ENCODE data around the gene FKBP3. TPM values are rescaled to one million over a fixed set of nuclear protein-coding genes. Genes with fewer than 3 reads are reported as not detected.
A peak's percentile ranks its signal among the peaks of the same experiment; 100 is the strongest.
"Not testable (repeated sequence)": the region's sequence is repeated elsewhere in the genome, so short reads cannot be mapped to it uniquely, and the experiment has no call there.

The FKBP3 gene
- 100 to 1,000 TPM in 3 of 4 donors, 10 to 100 TPM in 1; 86.4 to 153 (median 130) TPM for polyA plus RNA-seq (ENCODE audit: insufficient read length in 4 of 4)

DNA sequence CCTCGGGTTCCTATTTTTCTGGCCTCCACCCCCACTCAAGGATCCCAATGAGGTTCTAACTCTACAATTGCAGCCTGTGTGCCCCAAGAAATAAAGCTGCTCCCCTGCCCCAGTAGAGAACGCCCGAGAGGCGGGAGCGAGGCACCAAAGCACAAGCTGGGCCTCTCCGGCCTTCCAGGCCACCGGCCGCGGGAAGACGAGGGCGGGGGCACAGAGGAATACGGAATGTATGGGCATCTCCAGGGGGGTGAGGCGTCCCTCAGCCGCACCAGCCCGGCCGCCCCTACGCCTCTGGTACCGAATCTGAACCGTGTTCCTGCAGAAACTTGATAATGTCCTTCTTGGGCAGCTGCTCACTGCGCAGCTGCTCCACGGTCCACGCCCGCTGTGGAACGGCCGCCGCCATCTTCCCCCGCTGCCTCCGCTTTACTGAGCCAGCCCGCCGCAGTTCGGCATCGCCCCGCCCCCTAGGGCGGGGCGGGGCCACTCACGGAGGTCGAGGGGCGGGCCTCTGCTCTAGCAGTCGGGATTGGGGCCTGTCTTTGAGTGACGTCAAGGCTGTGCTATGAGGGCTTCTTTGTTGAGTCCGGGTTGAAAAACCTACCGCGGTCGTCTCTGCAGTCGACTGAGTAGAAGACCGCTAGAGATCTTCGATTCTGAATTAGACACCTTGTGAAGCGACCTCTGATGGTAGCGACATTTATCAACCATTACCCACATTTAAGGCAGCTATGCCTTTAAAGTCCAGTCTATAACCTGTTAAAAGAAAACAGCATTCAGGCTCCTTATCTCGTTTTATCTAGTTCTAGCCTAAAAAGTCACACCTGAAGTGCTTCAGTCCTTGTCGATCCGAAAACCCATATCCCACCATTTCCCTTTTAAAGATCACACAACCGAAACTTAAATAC lies at the start of gene FKBP3:
Gene FKBP3 (minus strand): TSS at position 431 of the 908 bp plus-strand sequence. CDS start 25 bp downstream, at position 406.
- peak; percentile 93 to 97 (median 97) for DNase-seq (ENCODE audit: low read depth in 4 of 4, low spot score in 3 of 4)

DNA sequence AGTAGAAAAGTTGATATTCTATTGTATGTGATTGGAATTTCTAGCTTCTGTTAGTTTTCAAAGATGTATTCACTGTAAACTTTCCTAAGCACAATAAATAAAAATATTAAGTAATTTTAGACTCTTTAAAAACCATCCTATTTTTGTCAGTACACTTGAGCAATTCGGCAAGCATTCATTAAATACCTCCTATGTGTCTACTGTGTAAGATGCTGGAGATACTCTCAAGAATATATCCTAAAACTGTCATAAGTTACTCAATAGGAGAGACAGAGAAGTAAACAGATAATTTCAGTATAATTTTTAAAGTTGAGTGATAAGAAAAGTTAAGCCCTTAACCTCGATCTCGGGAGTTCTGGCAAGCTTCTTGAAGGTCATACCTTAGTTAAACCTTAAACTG lies 47.5 kb upstream of the FKBP3 start:
- no peak for DNase-seq (ENCODE audit: low read depth in 4 of 4, low spot score in 3 of 4)

DNA sequence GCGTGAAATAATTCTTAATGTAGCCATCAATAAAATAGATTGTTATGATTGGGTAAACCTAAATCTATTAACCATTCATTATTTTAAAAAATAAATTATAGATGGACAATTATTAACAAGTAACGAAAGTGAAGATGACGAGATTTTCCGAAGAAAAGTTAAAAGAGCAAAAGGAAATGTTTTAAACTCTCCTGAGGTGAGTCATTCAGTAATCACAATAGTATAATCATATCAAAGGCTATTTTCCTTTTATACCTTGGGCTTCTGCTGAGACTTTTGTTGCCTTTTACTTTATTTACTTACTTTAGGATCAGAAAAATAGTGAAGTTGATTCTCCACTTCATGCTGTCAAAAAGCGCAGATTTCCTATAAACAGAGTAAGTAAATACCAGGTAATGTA lies 47.0 kb upstream of the FKBP3 start:
- no peak for DNase-seq (ENCODE audit: low read depth in 4 of 4, low spot score in 3 of 4)

DNA sequence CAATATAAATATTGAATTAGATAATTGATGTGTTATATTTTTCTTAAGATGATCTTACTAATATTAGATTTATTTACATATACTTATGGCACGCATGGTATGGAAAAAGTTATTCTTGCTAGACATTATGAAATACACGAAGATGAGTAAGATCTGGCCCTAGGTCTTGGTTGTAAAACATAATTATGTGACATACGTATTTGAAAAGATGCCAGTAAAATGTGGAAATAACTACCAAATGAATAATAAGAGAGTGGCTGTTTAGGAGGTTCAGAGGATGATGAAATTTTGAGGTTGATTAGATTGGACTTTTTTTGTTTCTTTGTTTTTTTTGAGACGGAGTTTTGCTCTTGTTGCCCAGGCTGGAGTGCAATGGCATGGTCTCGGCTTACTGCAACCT lies 42.8 kb upstream of the FKBP3 start:
- DNase-seq (ENCODE audit: low read depth in 4 of 4, low spot score in 3 of 4), result no peak

DNA sequence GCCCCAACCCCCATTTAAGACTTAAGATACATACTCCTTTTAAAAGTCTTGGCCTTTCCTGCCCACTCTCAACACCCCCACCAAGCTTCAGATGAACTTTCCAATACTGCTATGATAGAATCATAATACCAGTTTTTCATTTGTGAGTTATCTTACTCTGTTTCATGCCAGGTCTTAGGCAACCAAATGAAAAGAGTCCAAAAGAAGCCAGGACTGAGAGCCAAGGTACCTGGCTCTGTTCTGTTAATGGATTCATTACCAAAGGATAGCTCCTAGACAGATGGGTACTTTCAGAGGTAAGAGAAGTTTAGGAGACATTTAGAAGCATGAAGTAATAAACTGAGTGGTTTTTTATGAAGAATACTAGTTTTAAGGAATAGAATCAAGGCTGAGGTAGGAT lies 35.6 kb upstream of the FKBP3 start:
- no peak for DNase-seq (ENCODE audit: low read depth in 4 of 4, low spot score in 3 of 4)

DNA sequence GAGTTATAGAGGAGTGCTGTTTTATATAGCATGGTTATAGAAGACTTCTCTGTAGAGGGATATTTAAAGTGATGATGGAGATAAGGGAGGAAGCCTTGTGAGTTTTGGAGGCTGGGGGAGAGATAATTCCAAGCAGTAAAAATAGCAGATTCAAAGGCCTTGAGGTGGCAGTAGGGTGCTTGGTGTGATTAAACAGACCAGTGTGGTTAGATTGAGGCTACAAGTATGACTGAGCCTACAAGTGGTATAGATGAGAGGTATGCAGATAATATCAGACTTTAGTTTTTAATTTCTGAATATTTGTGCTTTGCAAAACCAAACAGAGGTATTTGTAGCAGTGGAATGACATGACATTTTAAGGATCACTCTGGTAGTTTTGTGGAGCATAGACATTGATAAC lies 21.8 kb upstream of the FKBP3 start:
- no peak for DNase-seq (ENCODE audit: low read depth in 4 of 4, low spot score in 3 of 4)

DNA sequence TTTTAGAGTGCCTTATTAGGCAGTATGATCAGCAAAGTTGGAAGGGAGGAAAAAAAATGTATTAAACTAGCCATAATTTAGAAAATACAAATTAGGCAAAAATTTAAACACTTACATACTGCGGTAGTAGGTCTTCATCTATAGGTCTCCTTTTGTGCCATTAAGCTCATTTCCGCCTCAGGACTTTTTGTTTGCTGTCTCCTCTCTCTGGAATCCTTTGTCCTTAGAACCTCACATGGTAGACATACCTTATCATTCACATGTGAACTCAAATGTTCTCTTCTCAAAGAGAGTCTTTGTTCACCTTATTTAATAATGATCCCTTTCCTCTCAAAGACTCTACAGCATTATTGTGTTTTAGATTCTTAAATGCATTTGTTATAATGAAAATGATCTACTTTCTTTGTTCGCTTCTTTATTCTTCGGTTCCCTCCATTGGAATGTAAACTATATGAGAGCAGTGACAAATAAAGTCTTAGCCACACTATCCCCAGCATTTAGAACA lies 16.2 kb upstream of the FKBP3 start:
- no peak for DNase-seq (ENCODE audit: low read depth in 4 of 4, low spot score in 3 of 4)

DNA sequence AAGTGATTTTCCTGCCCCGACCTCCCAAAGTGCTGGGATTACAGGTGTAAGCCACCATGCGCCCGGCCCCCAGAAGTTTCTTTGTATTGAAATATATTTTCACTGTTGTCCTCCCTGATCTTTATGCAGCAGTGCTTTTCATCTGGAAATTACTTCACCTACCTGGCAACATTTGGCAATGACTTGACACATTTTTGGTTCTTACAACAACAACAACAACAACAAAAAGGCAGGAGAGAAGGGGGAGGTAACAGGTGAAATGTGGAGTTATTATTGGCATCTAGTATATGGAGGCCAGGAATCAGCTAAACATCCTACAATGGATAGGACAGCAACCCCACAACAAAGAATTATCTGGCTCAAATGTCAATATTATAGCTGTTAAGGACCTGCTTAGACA lies 15.3 kb upstream of the FKBP3 start:
- no peak for DNase-seq (ENCODE audit: low read depth in 4 of 4, low spot score in 3 of 4)

DNA sequence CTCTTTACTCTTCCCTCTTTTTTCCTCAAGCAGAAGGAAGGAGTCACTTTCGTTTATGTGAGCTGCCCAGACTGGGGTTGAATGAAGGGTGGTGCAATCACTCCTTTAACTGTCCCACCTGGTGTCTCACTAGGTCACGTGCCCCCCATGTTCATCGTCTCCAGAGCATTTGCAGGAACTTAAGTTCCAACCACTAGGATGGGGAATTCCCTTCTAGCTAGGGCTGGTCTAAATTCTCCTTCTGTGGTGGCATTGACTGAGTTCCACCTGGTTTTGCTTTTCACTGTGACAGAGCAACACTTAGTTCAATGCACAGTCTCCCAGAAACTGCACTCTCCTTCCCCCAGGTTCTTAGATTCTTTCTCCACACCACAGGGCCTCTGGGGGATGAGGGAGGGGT lies 10.9 kb upstream of the FKBP3 start:
- DNase-seq (ENCODE audit: low read depth in 4 of 4, low spot score in 3 of 4), result no peak

DNA sequence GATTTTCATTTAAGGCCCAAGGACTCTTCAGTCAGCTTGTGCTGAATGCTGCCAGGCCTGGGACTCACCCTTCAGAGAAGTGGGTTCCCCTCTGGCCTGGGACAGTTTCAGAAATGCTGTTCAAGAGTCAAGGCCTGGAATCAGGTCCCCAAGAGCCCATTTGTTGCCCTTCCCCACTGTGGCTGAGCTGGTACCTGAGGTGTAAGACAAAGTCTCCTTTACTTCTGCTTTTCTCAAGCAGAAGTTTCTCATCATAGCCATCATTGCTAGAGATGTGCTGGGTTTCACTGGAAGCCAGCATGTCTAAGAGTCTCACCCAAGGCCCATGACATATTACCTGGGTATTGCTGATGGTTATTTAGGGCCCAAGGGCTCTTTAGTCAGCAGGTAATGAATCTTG lies 10.4 kb upstream of the FKBP3 start:
- no peak for DNase-seq (ENCODE audit: low read depth in 4 of 4, low spot score in 3 of 4)

DNA sequence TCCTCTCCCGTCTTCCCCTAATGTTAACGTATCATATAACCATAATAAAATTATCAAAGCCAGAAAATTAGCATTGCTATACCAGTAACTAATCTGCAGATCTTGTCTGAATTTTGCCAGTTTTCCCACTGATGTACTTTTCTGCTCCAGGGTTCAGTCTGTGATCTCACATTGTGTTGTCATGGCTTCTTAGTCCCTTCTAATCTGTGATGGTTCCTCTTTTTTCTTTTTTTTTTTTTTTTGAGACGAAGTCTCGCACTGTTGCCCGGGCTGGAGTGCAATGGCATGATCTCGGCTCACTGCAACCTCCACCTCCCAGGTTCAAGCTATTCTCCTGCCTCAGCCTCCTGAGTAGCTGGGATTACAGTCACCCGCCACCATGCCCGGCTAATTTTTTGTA lies 7.8 kb upstream of the FKBP3 start:
- DNase-seq (ENCODE audit: low read depth in 4 of 4, low spot score in 3 of 4), result not testable (repeated sequence)

DNA sequence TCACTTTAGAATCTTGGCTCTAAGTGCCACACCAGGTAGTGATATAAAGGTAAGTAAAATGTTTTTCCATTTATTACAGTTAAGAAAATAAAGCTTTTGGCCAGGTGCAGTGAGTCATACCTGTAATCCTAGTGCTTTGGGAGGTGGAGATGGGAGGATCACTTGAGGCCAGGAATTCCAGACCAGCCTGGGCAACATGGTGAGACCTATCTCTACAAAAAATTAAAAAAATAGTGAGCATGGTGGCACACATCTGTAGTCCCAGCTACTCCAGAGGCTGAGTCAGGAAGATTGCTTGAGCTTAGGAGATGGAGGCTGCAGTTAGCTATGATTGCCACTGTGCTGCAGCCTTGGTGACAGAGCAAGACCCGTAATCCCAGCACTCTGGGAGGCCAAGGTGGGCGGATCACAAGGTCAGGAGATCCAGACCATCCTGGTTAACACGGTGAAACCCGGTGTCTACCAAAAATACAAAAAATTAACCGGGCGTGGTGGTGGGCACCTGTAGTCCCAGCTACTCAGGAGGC lies 6.4 kb upstream of the FKBP3 start:
- no peak for DNase-seq (ENCODE audit: low read depth in 4 of 4, low spot score in 3 of 4)

DNA sequence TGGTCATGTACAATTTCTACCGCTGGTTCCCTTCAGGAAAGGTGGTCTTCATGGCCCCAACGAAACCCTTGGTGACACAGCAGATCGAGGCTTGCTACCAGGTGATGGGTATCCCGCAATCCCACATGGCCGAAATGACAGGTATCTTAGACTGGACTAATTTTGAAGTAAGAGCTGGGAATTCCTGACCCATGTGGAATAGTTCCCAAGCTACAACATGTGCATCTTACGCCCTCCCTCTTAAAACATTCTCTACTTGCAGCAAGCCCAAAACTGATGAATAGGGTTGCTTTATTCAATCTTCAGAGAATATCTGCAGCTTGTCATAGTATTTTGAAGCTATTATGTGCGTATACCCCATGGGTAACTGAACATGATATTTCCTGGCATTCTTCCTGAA lies 2.1 kb upstream of the FKBP3 start:
- no peak for DNase-seq (ENCODE audit: low read depth in 4 of 4, low spot score in 3 of 4)

DNA sequence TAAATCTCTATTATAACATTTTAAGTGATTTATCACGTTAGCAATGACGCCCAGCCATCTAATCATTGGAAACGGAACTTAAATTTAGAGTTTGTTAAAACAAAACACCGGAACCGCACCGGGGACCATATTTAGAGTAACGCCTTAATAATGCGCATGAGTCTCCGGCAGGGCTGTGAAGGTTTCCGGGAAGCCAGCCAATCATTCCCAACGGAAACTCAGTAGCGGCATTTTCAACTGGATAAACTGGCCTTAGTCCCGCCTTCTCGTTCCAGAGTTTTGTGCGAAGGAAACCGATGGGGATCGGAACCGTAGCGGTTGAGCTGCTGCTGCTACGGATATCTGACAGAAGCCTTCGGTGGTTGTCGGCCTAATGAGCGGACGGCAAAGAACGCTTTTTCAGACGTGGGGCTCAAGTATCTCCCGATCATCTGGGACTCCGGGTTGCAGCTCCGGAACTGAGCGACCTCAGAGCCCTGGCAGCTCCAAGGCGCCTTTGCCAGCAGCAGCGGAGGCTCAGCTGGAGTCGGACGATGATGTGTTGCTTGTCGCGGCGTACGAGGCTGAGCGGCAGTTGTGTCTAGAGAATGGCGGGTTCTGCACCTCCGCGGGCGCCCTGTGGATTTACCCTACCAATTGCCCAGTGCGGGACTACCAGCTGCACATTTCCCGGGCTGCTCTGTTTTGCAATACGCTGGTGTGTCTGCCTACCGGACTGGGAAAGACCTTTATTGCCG lies 1.5 kb upstream of the FKBP3 start, which contains the start of gene FANCM:
Gene FANCM (plus strand): TSS at position 272 of the 737 bp plus-strand sequence. CDS start 102 bp downstream, at position 374.
- peak; percentile 92 to 98 (median 97) for DNase-seq (ENCODE audit: low read depth in 4 of 4, low spot score in 3 of 4)

DNA sequence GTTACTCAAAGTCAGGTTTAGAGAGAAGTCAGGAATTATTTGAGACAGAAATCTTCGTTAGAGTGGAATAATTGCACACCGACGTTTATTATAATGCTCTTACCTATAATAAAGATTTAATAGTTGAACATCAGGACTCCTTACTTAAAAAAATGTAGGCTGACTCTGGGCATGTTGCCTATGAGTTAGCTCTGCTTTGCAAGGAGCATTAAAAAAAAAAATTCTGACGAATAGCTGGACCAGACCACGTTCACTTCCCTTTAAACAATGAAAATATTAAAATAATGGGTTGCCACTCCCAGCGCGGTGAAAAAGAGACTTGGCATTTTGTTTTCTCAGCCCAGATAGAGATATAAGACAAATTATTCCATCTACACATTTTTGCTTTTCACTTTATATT lies 875 bp upstream of the FKBP3 start:
- peak in 3 of 4 donors; percentile 6 to 22 (median 15) for DNase-seq (ENCODE audit: low read depth in 4 of 4, low spot score in 3 of 4)

DNA sequence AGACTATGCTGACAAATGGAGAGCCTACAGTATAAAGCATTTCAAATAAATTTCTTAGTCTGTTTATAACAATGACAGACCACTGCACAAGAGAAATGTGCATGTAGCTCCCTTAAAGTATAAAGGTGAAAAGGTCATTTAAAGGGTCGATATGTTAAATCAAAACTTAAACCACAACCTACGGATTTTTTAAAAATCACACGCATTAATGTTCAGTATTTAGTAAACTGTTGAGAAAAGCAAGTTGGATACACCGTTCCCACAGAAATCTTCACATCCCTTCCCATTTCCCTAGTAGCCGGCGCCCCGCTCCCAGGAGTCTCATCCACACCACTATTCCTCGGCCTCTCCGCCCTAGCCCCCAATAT lies 614 bp downstream of the FKBP3 start:
- DNase-seq (ENCODE audit: low read depth in 4 of 4, low spot score in 3 of 4), result peak in 1 of 4 donors; percentile 5

DNA sequence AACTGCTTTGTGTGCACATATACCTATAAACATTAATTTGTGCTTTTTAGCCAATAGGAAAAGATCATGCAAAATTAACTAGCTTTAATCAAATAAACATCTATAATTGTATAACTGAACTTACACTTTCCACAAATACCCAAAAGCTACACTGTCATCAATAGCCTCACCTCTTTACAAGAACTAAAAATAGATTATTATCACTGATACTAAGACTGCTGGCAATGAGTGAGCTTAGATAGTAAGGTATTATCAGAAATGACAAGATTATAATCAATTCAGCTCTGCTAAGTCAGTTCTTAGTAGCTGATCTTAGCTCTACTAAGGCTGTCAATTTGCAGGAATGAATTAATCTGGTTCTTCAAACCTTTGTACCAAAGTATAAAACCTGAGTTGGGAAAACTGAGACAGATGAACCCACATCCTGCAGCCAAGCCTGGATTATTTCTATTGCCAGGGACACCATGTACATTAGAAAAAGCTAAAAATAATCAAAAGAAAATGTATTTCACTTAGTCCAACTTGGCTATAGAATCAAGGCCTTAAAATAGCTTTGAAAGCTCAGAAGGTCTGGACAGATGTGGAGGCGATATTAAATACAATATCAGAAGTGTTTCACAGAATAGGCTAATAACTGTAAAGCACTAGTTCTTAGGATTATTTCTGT lies 5.2 kb downstream of the FKBP3 start:
- no peak for DNase-seq (ENCODE audit: low read depth in 4 of 4, low spot score in 3 of 4)

DNA sequence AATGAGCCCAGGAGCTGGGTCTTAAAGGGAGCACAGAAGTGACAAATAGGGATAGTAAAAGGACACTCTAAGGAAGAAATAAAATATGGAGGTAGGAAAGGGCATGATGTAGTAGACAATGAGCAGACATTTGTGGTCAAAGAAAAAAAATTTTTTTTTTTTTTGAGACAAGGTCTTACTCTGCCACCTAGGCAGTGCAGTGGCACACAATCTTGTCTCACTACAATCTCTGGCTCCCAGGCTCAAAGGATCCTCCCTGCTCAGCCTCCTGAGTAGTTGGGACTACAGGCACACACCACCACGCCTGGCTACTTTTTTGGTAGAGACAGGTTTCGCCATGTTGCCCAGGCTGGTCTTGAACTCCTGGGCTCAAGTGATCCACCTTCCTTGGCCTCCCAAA lies 8.5 kb downstream of the FKBP3 start:
- DNase-seq (ENCODE audit: low read depth in 4 of 4, low spot score in 3 of 4), result no peak

DNA sequence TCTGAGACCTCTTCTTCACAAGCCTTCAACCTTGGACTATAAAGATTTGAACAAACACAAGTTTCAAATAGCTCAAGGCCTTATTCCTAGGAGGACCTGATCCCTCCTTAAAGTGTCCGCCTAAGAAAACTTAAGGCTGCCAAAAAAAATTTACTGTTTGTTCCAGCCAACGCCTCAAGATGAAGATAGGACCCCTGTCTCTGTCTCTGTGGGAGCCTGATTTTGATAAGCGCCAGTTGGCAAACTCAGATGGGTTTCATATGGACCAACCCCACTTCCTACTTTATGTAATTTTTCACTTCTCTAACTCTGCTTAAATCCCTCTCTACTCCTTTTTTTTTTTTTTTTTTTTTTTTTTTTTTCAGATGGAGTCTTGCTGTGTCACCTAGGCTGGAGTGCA lies 11.0 kb downstream of the FKBP3 start:
- DNase-seq (ENCODE audit: low read depth in 4 of 4, low spot score in 3 of 4), result no peak

DNA sequence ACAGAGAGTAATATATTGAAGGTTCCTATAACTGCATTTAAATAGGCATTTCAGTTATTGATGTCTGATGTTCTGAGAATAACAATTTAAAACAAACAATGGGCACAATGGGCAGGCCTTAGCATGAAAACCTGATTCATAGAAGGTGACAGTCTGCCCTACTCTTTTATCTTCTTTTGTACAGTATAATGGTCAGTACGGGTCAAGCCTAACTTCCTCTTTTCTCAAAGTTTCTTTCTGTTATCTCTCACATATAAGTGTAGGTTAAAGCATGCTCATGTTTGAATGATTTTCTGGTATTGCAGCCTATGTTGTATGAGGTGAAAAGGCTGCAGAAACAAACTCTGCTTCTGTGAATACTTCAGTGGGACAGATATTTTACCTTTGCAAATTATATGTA lies 14.2 kb downstream of the FKBP3 start:
- no peak for DNase-seq (ENCODE audit: low read depth in 4 of 4, low spot score in 3 of 4)

DNA sequence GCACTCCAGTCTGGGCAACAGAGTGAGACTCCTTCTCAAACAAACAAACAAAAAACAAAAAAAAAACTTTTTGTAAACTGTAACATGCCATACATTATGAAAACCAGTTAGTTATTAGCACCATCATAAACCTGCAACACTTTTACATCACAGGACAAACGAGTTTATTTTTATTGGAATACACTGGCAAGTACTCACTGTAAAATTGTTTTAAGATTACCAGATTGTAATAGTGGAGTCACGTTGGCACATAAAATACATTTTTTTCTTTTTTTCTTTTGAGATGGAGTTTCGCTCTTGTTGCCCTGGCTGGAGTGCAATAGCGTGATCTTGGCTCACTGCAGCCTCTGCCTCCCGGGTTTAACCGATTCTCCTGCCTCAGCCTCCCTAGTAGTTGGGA lies 15.7 kb downstream of the FKBP3 start:
- DNase-seq (ENCODE audit: low read depth in 4 of 4, low spot score in 3 of 4), result no peak
